ENCODE measurements around the gene FKBP6. TPM values are rescaled to one million over a fixed set of nuclear protein-coding genes. Genes with fewer than 3 reads are reported as not detected.
"Not testable (repeated sequence)": the region's sequence is repeated elsewhere in the genome, so short reads cannot be mapped to it uniquely, and the experiment has no call there.

The FKBP6 gene
- total RNA-seq, 1 donor from 2014 or later, result not detected

DNA sequence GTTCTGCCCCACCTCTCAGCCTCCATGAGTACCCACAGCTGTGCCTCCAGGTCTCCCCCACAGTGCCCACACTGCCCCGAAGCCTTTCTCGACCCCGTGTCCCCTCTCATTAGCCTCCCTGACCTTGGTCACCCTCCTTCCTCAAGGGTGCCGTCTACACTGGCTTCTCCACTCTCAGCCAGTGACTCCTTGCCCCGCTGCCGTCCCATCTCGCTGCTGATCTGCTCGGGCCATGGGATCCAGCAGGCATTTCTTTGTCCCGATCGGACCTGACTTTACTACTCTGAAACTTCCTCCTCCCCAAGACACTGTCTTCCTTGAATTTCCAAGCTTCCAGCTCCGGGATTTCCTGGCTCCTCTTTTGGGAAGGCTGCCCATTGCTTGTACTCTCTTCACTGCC is 31.3 kb downstream of the FKBP6 start:
- no peak overlapping the region for H3K27ac ChIP-seq (ENCODE audit: low read depth, low read length)
- Mint-ChIP-seq H3K36me3 (ENCODE audit: low read depth, unreplicated experiment) (peaks cover 5% of the 10 kb centered on the region), H3K4me1 (ENCODE audit: low read depth, unreplicated experiment) (peaks cover 3% of the 10 kb centered on the region), H3K27ac (ENCODE audit: unreplicated experiment) (no peak overlapping the region), H3K9me3 (ENCODE audit: unreplicated experiment) (peaks cover 8% of the 10 kb centered on the region), H3K27me3 (ENCODE audit: low read depth, unreplicated experiment) (peaks cover 12% of the 10 kb centered on the region), H3K4me3 (ENCODE audit: unreplicated experiment) (no peak overlapping the region)
- H3K9ac ChIP-seq (ENCODE audit: low read length), result no peak overlapping the region
- TF ChIP-seq EZH2 (IDR thresholded peaks at IDR 0.05; ENCODE audit: insufficient read depth, low read length), result no peak
- TF ChIP-seq, protein P1, sequence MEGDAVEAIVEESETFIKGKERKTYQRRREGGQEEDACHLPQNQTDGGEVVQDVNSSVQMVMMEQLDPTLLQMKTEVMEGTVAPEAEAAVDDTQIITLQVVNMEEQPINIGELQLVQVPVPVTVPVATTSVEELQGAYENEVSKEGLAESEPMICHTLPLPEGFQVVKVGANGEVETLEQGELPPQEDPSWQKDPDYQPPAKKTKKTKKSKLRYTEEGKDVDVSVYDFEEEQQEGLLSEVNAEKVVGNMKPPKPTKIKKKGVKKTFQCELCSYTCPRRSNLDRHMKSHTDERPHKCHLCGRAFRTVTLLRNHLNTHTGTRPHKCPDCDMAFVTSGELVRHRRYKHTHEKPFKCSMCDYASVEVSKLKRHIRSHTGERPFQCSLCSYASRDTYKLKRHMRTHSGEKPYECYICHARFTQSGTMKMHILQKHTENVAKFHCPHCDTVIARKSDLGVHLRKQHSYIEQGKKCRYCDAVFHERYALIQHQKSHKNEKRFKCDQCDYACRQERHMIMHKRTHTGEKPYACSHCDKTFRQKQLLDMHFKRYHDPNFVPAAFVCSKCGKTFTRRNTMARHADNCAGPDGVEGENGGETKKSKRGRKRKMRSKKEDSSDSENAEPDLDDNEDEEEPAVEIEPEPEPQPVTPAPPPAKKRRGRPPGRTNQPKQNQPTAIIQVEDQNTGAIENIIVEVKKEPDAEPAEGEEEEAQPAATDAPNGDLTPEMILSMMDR (IDR thresholded peaks at IDR 0.05; ENCODE audit: insufficient read depth, low read depth, low read length), result no peak
- peaks cover 13% of the 10 kb centered on the region for H3K27me3 ChIP-seq (ENCODE audit: insufficient read depth, low read length)
- no peaks in the 10 kb centered on the region for H3K79me2 ChIP-seq (ENCODE audit: insufficient read depth, low read length)
- no peak for DNase-seq (ENCODE audit: low read depth)
- no peak overlapping the region for H3K4me2 ChIP-seq (ENCODE audit: low read length)
- H3K36me3 ChIP-seq (ENCODE audit: insufficient read depth, low read length), result no peaks in the 10 kb centered on the region
- no peak overlapping the region for H3K4me3 ChIP-seq (ENCODE audit: insufficient read depth, low read depth, low read length)
- H3K9me3 ChIP-seq (ENCODE audit: insufficient read depth, low read depth, low read length), result no peaks in the 10 kb centered on the region
- H2AFZ ChIP-seq (ENCODE audit: low read depth, low read length), result no peak overlapping the region
- no peaks in the 10 kb centered on the region for H4K20me1 ChIP-seq (ENCODE audit: insufficient read depth, low read length)
- H3K4me1 ChIP-seq (ENCODE audit: insufficient read depth, low read length), result peaks cover 4% of the 10 kb centered on the region
- FAIRE-seq, result no peak

DNA sequence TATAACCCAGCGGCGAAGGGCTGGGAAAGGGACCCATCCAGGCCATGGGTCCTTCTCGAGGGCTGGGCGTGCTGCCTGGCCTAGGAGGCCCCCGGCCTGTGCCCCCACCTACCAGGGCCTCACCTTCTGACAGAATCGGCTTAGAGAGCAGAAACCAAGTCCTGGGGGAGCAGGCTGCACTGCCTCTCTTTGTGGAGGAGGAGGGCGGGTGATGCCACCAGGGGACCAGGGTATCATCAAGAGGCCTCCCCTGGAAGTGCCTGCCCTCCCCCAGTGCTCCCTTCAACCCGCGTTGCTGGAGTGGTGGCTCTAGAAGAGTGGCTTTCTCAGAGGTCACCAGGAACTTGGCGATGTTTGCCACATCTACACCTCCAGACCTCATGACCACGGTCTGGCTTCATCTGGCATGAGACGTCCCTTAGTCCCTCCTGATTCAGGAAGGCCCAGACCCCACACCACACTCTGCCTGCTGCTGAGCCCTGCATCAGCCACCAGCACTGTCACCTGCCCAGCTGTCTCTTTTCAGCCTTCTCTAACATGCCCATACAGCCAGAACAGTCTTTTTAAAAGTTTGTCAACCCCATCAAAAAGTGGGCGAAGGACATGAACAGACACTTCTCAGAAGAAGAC is 31.9 kb downstream of the FKBP6 start:
- Mint-ChIP-seq H3K4me1 (ENCODE audit: low read depth, unreplicated experiment) (peaks cover 3% of the 10 kb centered on the region), H3K9me3 (ENCODE audit: unreplicated experiment) (peaks cover 8% of the 10 kb centered on the region), H3K27me3 (ENCODE audit: low read depth, unreplicated experiment) (peaks cover 12% of the 10 kb centered on the region), H3K36me3 (ENCODE audit: low read depth, unreplicated experiment) (peaks cover 5% of the 10 kb centered on the region), H3K4me3 (ENCODE audit: unreplicated experiment) (no peak overlapping the region), H3K27ac (ENCODE audit: unreplicated experiment) (no peak overlapping the region)
- Histone ChIP-seq H3K4me3 (ENCODE audit: insufficient read depth, low read depth, low read length) (no peak overlapping the region), H4K20me1 (ENCODE audit: insufficient read depth, low read length) (no peaks in the 10 kb centered on the region), H3K36me3 (ENCODE audit: insufficient read depth, low read length) (no peaks in the 10 kb centered on the region), H2AFZ (ENCODE audit: low read depth, low read length) (no peak overlapping the region), H3K4me2 (ENCODE audit: low read length) (no peak overlapping the region), H3K27ac (ENCODE audit: low read depth, low read length) (no peak overlapping the region), H3K27me3 (ENCODE audit: insufficient read depth, low read length) (peaks cover 9% of the 10 kb centered on the region), H3K9me3 (ENCODE audit: insufficient read depth, low read depth, low read length) (no peaks in the 10 kb centered on the region), H3K9ac (ENCODE audit: low read length) (no peak overlapping the region), H3K4me1 (ENCODE audit: insufficient read depth, low read length) (peaks cover 4% of the 10 kb centered on the region), H3K79me2 (ENCODE audit: insufficient read depth, low read length) (no peaks in the 10 kb centered on the region)
- TF ChIP-seq EZH2 (IDR thresholded peaks at IDR 0.05; ENCODE audit: insufficient read depth, low read length), result no peak
- TF ChIP-seq, protein P1 (IDR thresholded peaks at IDR 0.05; ENCODE audit: insufficient read depth, low read depth, low read length), result no peak
- no peak for FAIRE-seq
- no peak for DNase-seq (ENCODE audit: low read depth)

DNA sequence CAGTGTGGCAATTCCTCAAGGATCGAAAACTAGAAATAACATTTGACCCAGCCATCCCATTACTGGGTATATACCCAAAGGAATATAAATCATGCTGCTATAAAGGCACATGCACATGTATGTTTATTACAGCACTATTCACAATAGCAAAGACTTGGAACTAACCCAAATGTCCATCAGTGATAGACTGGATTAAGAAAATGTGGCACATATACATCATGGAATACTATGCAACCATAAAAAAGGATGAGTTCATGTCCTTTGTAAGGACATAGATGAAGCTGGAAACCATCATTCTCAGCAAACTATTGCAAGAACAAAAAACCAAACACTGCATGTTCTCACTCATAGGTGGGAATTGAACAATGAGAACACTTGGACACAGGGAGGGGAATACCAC is 32.6 kb downstream of the FKBP6 start:
- not testable (repeated sequence) for H3K4me1 ChIP-seq (ENCODE audit: insufficient read depth, low read length); H3K36me3 Mint-ChIP-seq (ENCODE audit: low read depth, unreplicated experiment); H3K27ac ChIP-seq (ENCODE audit: low read depth, low read length); H3K4me3 Mint-ChIP-seq (ENCODE audit: unreplicated experiment); H3K27me3 ChIP-seq (ENCODE audit: insufficient read depth, low read length); H3K79me2 ChIP-seq (ENCODE audit: insufficient read depth, low read length); H3K27ac Mint-ChIP-seq (ENCODE audit: unreplicated experiment); H3K36me3 ChIP-seq (ENCODE audit: insufficient read depth, low read length); DNase-seq (ENCODE audit: low read depth); H3K9ac ChIP-seq (ENCODE audit: low read length); H3K9me3 Mint-ChIP-seq (ENCODE audit: unreplicated experiment); H3K9me3 ChIP-seq (ENCODE audit: insufficient read depth, low read depth, low read length); H3K4me3 ChIP-seq (ENCODE audit: insufficient read depth, low read depth, low read length); H4K20me1 ChIP-seq (ENCODE audit: insufficient read depth, low read length); FAIRE-seq; H3K4me2 ChIP-seq (ENCODE audit: low read length); H2AFZ ChIP-seq (ENCODE audit: low read depth, low read length); H3K4me1 Mint-ChIP-seq (ENCODE audit: low read depth, unreplicated experiment)
- peaks cover 12% of the 10 kb centered on the region for H3K27me3 Mint-ChIP-seq (ENCODE audit: low read depth, unreplicated experiment)
